Measurements from ENCODE around the gene CYP2C8.

CYP2C8 gene

DNA sequence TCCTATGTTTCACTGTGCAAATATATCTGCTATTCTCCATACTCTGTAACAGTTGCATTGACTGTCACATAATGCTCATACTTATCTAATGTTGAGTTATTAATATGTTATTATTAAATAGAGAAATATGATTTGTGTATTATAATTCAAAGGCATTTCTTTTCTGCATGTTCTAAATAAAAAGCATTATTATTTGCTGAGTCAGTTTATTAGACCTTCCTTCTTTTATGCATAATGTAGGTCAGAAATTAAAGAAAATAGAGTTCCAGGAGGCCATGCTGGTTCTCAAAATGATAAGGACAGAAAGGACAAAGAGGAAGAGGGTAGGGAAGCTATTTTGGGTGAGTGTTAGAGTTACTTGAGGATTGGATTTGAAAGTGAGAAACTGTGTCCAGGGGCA lies 80.1 kb downstream of the CYP2C8 start:
- no peak overlapping the region for H3K4me3 ChIP-seq (ENCODE audit: low read depth, low read length)
- no peak for DNase-seq (ENCODE audit: low read depth)
